K562 (cell line): ENCODE measurements around the gene KRTAP4-8. TPM values are rescaled to one million over a fixed set of nuclear protein-coding genes. Genes with fewer than 3 reads are reported as not detected.

Experiments used
- BACH1 ChIP-seq: fragments of 200-800 bp; sonication (Bioruptor generic); IDR thresholded peaks from 2 replicates; pipeline ENCODE4 v1.6.1; 2016; ENCODE audit warnings: missing genetic modification characterization, missing compliant biosample characterization
- BRD9 ChIP-seq: fragments of 450-650 bp; IDR thresholded peaks from 2 replicates; pipeline ENCODE4 v1.6.1; 2018; ENCODE audit warnings: low read depth; ENCODE audit not compliant: partially characterized antibody
- DDX20 ChIP-seq: fragments of 450-650 bp; IDR thresholded peaks from 2 replicates; pipeline ENCODE4 v1.6.1; 2016; ENCODE audit warnings: missing genetic modification characterization, low read depth, mild to moderate bottlenecking, missing compliant biosample characterization, moderate library complexity
- EP400 ChIP-seq: fragments of 450-650 bp; IDR thresholded peaks from 2 replicates; pipeline ENCODE4 v1.6.1; 2017; ENCODE audit warnings: antibody characterized with exemption, mild to moderate bottlenecking, moderate library complexity
- ERF ChIP-seq: fragments of 450-650 bp; formaldehyde crosslinking; IDR thresholded peaks from 2 replicates; pipeline ENCODE4 v1.4.0; 2020; ENCODE audit warnings: mild to moderate bottlenecking, mixed read lengths
- ESRRA ChIP-seq: fragments of 450-650 bp; IDR thresholded peaks from 2 replicates; pipeline ENCODE4 v1.6.1; 2014; ENCODE audit warnings: low read depth, mild to moderate bottlenecking, moderate library complexity, borderline replicate concordance
- FOS ChIP-seq: IDR thresholded peaks from 3 replicates; pipeline ENCODE4 v1.6.1; 2011; ENCODE audit not compliant: insufficient read length; ENCODE audit errors: extremely low read depth
- JUNB ChIP-seq: fragments of 450-650 bp; formaldehyde crosslinking; conservative IDR thresholded peaks from 2 replicates; pipeline ENCODE4 v1.4.0; 2020; ENCODE audit warnings: mild to moderate bottlenecking
- NFXL1 ChIP-seq: fragments of 450-650 bp; formaldehyde crosslinking; IDR thresholded peaks from 2 replicates; pipeline ENCODE4 v1.4.0; 2021; ENCODE audit warnings: mild to moderate bottlenecking
- POLR2AphosphoS2 ChIP-seq: IDR thresholded peaks from 2 replicates; pipeline ENCODE4 v1.6.1; 2012; ENCODE audit warnings: low read length, improper control_type of control experiment
- PRPF4 ChIP-seq: fragments of 200-400 bp; formaldehyde crosslinking; IDR thresholded peaks from one replicate; pipeline ENCODE4 v1.6.1; 2017; ENCODE audit warnings: low read length, low read depth, mild to moderate bottlenecking; ENCODE audit not compliant: insufficient read depth, poor library complexity, severe bottlenecking
- RFX1 ChIP-seq: fragments of 450-650 bp; IDR thresholded peaks from 2 replicates; pipeline ENCODE4 v1.6.1; 2016; ENCODE audit warnings: mild to moderate bottlenecking, moderate library complexity
- SMAD2 ChIP-seq: fragments of 150-350 bp; IDR thresholded peaks from 2 replicates; pipeline ENCODE4 v1.6.1; 2014; ENCODE audit warnings: low read depth, mild to moderate bottlenecking, low read length
- SMARCC2 ChIP-seq: fragments of 450-650 bp; IDR thresholded peaks from 2 replicates; pipeline ENCODE4 v1.6.1; 2017; ENCODE audit warnings: antibody characterized with exemption, moderate library complexity, mild to moderate bottlenecking, low read depth
- SNIP1 ChIP-seq: fragments of 450-650 bp; IDR thresholded peaks from 2 replicates; pipeline ENCODE4 v1.7.1; 2017; ENCODE audit warnings: low read depth, mild to moderate bottlenecking
- SREBF1 ChIP-seq: fragments of 150-350 bp; IDR thresholded peaks from 2 replicates; pipeline ENCODE4 v1.6.1; 2014; ENCODE audit warnings: antibody characterized with exemption, low read depth, low read length, borderline replicate concordance
- TFAM ChIP-seq: fragments of 250-450 bp; sonication (Bioruptor Pico); conservative IDR thresholded peaks from 2 replicates; pipeline ENCODE4 v1.5.0; 2021; ENCODE audit warnings: mild to moderate bottlenecking, moderate library complexity
- TSC22D4 ChIP-seq: fragments of 450-650 bp; IDR thresholded peaks from 2 replicates; pipeline ENCODE4 v1.6.1; 2016; ENCODE audit warnings: missing genetic modification characterization, missing biosample characterization, control low read depth
- ZNF586 ChIP-seq: fragments of 450-650 bp; formaldehyde crosslinking; conservative IDR thresholded peaks from 2 replicates; pipeline ENCODE4 v1.4.0; 2020; ENCODE audit warnings: mild to moderate bottlenecking, moderate library complexity
- ZNF79 ChIP-seq: fragments of 250-450 bp; sonication (Bioruptor Pico); IDR thresholded peaks from 2 replicates; pipeline ENCODE4 v1.4.0; 2020; ENCODE audit warnings: low read depth, mild to moderate bottlenecking, moderate library complexity
- polyA plus RNA-seq, 8 experiments: library from polyadenylated mRNA; depleted of rRNA in 4 of 8; stranded (reverse) in 5 of 8; unstranded in 3 of 8; fragments of >200 nt; fragmentation: Nextera tagmentation in 2 of 8; fragmentation: Illumina TruSeq in 1 of 8; extraction: Ambion mirVana in 2 of 8; extraction: Trizol in 1 of 8; gene quantifications; 2 replicates each; pipeline versions ENCODE4 v1.2.1 to v1.2.3, GENCODE V29; 2011 to 2014; ENCODE audit warnings: inconsistent platforms in 1 of 8, missing spikeins in 1 of 8
- total RNA-seq, 7 experiments: library from RNA; depleted of rRNA in 6 of 7; stranded (reverse); fragments of >200 nt in 6 of 7; fragmentation: Illumina TruSeq in 2 of 7; extraction: Trizol in 2 of 7; gene quantifications; 2 replicates each; pipeline versions ENCODE4 v1.2.1 to v1.2.3, GENCODE V29; 2011 to 2021; ENCODE audit warnings: low replicate concordance in 1 of 7
- TF ChIP-seq, protein P1 (sequence below): fragments of 250-450 bp; sonication (Bioruptor Pico); IDR thresholded peaks from 2 replicates; pipeline ENCODE4 v1.4.0; 2020; ENCODE audit warnings: mild to moderate bottlenecking
- TF ChIP-seq, protein P2 (sequence below): fragments of 250-450 bp; sonication (Bioruptor Pico); IDR thresholded peaks from 2 replicates; pipeline ENCODE4 v1.8.0; 2022; ENCODE audit warnings: moderate library complexity, mild to moderate bottlenecking, inconsistent platforms
- TF ChIP-seq, protein P3 (sequence below), 2 experiments: fragments of 450-650 bp in 1 of 2; sonication (generic) in 1 of 2; formaldehyde crosslinking in 1 of 2; IDR thresholded peaks in 1 of 2; conservative IDR thresholded peaks in 1 of 2; 2 replicates each; pipeline versions ENCODE4 v1.6.1 to v1.8.1; 2016 to 2023; ENCODE audit warnings: mild to moderate bottlenecking in 2 of 2, moderate library complexity in 2 of 2, inconsistent platforms in 1 of 2, missing genetic modification reagents in 1 of 2

Gene KRTAP4-8
- total and polyA plus RNA-seq, 9 of the 15 experiments (the other 6 are each of a cell fraction or from before 2014, with no cell fraction given), result not detected

- TF ChIP-seq ZNF79 (CRISPR knock-in tag) (peak; percentile 35; the same call in 1 of the 2 replicates), TSC22D4 (tag) (no peak), ERF (CRISPR knock-in tag) (no peak), FOS (peak; percentile 23), ESRRA (peak; percentile 93; the same call in 1 of the 2 replicates), NFXL1 (CRISPR knock-in tag) (no peak; the same call in 1 of the 2 replicates), DDX20 (tag) (no peak), POLR2AphosphoS2 (no peak), SMAD2 (no peak), ZNF586 (CRISPR knock-in tag) (no peak), JUNB (peak; percentile 89), EP400 (peak; percentile 49; the same call in 1 of the 2 replicates), RFX1 (no peak), BRD9 (no peak), SREBF1 (no peak), SMARCC2 (peak; percentile 52; the same call in 1 of the 2 replicates), SNIP1 (no peak), BACH1 (tag) (peak; percentile 82; the same call in 1 of the 2 replicates), PRPF4 (no peak), TFAM (CRISPR knock-in tag) (no peak)
- TF ChIP-seq, protein P1, sequence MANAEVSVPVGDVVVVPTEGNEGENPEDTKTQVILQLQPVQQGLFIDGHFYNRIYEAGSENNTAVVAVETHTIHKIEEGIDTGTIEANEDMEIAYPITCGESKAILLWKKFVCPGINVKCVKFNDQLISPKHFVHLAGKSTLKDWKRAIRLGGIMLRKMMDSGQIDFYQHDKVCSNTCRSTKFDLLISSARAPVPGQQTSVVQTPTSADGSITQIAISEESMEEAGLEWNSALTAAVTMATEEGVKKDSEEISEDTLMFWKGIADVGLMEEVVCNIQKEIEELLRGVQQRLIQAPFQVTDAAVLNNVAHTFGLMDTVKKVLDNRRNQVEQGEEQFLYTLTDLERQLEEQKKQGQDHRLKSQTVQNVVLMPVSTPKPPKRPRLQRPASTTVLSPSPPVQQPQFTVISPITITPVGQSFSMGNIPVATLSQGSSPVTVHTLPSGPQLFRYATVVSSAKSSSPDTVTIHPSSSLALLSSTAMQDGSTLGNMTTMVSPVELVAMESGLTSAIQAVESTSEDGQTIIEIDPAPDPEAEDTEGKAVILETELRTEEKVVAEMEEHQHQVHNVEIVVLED (CRISPR knock-in tag), result 0 out of 2 replicates have a peak, but pooled peaks have one; percentile 3
- TF ChIP-seq, protein P2, sequence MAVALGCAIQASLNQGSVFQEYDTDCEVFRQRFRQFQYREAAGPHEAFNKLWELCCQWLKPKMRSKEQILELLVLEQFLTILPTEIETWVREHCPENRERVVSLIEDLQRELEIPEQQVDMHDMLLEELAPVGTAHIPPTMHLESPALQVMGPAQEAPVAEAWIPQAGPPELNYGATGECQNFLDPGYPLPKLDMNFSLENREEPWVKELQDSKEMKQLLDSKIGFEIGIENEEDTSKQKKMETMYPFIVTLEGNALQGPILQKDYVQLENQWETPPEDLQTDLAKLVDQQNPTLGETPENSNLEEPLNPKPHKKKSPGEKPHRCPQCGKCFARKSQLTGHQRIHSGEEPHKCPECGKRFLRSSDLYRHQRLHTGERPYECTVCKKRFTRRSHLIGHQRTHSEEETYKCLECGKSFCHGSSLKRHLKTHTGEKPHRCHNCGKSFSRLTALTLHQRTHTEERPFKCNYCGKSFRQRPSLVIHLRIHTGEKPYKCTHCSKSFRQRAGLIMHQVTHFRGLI (CRISPR knock-in tag), result peak; percentile 10; the same call in 1 of the 2 replicates
- TF ChIP-seq, protein P3, sequence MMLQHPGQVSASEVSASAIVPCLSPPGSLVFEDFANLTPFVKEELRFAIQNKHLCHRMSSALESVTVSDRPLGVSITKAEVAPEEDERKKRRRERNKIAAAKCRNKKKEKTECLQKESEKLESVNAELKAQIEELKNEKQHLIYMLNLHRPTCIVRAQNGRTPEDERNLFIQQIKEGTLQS (IDR thresholded peaks at IDR 0.05), result peak; percentile 99
- TF ChIP-seq, protein P3 (CRISPR knock-in tag; conservative IDR thresholded peaks at IDR 0.05), result peak; percentile 97
Measured at GRCh38 chr17:41065829-41066624, 31.9 kb downstream of the KRTAP4-8 start, which contains the start of gene KRTAP2-4 (continued).
